GM21526 (cell line): ENCODE data around the gene ECPAS.
"Not testable (repeated sequence)": the region's sequence is repeated elsewhere in the genome, so short reads cannot be mapped to it uniquely, and the experiment has no call there.

Experiments used
- ATAC-seq: cut with Tn5 transposase; IDR thresholded peaks from one replicate; pipeline ENCODE4 v1.9.1; 2021; ENCODE audit warnings: moderate library complexity; ENCODE audit not compliant: unreplicated experiment, low FRiP score

Gene ECPAS

GRCh38 chr9:111481885-111482636, 2.1 kb downstream of the ECPAS start:
- ATAC-seq, result no peak

DNA sequence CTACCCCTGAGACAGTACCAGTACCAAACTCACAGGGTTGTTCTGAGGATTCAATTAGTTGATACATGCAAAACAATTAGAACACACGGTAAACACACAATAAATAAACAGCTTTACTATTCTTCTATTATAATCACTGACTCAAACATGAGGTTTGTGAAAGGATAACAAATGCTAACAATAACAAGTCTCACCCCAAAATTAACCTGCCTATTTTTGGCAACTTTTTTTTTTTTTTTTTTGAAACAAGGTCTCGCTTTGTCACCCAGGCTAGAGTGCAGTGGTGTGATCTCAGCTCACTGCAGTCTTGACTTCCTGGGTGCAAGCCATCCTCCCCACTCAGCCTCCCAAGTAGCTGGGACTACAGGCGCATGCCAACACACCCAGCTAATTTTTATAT, 6.5 kb downstream of the ECPAS start:
- no peak for ATAC-seq

- ATAC-seq, result no peak
These were observed 9.0 kb downstream of the ECPAS start for GRCh38 chr9:111475195-111475594.

- ATAC-seq, result no peak
These were observed 9.8 kb downstream of the ECPAS start for GRCh38 chr9:111474385-111474784.

- no peak for ATAC-seq
These were observed 16.3 kb downstream of the ECPAS start for GRCh38 chr9:111467778-111468367.

- no peak for ATAC-seq
These were observed 21.1 kb downstream of the ECPAS start for GRCh38 chr9:111463048-111463447.

DNA sequence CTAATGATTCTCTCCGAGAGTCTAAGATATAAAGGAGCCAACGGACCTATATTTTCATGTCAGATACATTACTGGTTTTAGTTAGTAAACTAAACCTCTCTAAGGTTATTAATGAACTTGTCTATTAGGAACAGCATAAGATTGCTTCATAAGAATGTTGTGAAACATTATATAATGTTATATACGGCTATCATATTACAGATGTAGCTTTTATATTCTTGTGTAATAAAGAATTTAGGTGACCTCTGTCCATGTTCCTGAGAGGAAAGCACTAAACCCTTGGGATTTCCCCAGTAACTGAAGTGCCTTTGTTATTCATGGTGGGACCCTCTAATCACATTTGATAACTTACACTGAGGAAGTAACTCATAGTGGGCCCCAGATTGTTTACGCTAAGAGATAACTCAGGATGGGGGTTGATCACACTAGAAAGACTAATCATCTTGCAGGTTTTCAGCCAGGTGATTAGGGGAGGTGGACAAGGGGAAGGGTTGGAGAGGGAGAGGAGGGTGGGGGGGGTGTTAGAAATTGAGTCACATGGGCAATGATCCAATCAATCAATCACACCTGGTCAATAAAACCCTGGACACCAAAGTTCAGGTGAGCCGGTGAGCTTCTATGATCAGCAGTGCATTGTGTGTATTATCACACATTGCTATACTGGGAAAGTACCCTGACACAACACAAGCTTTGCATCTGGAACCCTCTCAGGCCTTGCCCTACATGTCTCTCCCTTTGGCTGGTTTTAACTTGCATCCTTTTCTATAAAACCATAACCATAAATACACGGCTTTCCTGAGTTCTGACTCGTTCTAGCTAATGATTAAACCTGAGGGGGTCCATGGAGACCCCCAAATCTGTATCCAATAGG, 25.8 kb downstream of the ECPAS start:
- no peak for ATAC-seq

- no peak for ATAC-seq
These were observed 27.7 kb downstream of the ECPAS start for GRCh38 chr9:111456529-111456928.

DNA sequence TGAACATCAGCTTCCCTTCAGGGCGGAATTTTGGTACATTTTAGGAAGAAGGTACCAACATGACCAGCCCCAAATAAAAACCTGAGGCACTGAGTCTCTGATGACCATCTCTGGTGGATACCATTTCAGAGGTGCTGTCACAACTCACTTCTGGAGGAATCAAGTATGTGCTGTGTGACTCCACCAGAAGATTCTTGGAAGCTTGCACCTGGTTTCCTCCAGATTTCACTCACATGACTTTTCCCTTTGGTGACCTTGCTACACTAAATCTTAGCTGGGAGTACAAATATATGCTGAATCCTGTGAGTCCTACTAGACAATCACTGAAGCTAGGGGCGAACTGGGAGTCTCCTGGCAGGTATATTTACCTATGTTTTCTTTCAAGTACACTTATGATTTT, 28.5 kb downstream of the ECPAS start:
- no peak for ATAC-seq

- ATAC-seq, result no peak
These were observed 29.4 kb downstream of the ECPAS start for GRCh38 chr9:111454751-111455150.

GRCh38 chr9:111451570-111451969, 32.6 kb downstream of the ECPAS start:
- no peak for ATAC-seq

GRCh38 chr9:111450124-111450523, 34.1 kb downstream of the ECPAS start:
- no peak for ATAC-seq

- ATAC-seq, result no peak
These were observed 34.5 kb downstream of the ECPAS start for GRCh38 chr9:111449705-111450104.

- ATAC-seq, result not testable (repeated sequence)
These were observed 38.4 kb downstream of the ECPAS start for GRCh38 chr9:111445799-111446198.

- ATAC-seq, result no peak
These were observed 40.7 kb downstream of the ECPAS start for GRCh38 chr9:111443454-111443853.

GRCh38 chr9:111442360-111443027, 41.7 kb downstream of the ECPAS start:
- ATAC-seq, result no peak

DNA sequence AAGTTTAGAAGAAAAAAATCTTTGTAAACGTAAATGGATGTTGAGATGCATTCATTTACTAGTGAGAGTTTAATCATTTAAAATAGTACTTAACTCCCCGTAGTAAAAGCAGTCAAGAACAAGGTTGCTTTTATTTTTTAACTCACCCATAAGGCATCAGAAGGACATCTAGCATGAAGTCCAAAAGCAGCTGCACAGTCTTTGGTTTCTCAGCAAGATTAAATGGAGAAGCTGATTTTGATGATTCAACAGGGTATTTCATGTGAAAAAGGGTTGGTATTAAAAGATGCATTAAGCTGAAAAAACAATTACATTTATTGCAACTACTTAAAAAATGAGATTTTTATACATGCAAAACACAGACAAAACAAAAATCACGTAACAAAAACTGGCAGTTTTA, 44.0 kb downstream of the ECPAS start:
- no peak for ATAC-seq

- no peak for ATAC-seq
These were observed 45.5 kb downstream of the ECPAS start for GRCh38 chr9:111438541-111439235.

- ATAC-seq, result no peak
These were observed 47.6 kb downstream of the ECPAS start for GRCh38 chr9:111436571-111436970.

GRCh38 chr9:111433082-111433481, 51.1 kb downstream of the ECPAS start:
- ATAC-seq, result no peak
